ENCODE measurements around the gene NUTM2B.
"Not testable (repeated sequence)": the region's sequence is repeated elsewhere in the genome, so short reads cannot be mapped to it uniquely, and the experiment has no call there.

The NUTM2B gene

GRCh38 chr10:79744844-79745243 is 41.8 kb downstream of the NUTM2B start:
- not testable (repeated sequence) for DNase-seq

DNA sequence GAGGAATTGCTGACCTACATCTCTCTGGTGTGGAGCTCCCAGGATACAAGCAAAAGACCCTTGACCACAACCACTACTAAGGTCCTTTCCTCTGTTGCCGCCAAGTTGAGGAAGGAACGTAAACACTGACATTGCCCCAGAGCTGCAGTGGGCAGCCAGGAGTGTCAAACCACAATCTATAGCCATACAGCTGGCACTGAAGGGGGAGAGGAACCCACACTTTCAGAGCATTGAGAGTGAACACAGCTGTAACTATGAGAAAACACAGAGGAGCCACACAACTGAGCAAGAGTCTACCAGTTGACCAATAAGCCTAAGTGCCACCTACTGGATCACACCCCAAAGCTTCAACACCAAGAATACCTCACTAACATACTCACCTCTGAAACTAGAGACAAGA is 45.5 kb downstream of the NUTM2B start:
- not testable (repeated sequence) for DNase-seq

GRCh38 chr10:79753601-79754000 is 50.6 kb downstream of the NUTM2B start:
- DNase-seq: not testable (repeated sequence)

- DNase-seq: not testable (repeated sequence)
These were observed 55.4 kb downstream of the NUTM2B start for GRCh38 chr10:79758297-79758993.

Measured in SHP77 (cell line).